Astrocyte of the cerebellum (primary cell): ENCODE results near the gene MYO1E.

ENCODE experiments used
- DNase-seq: peaks from one replicate; pipeline ENCODE4 v3.0.0-alpha.2; 2011; ENCODE audit warnings: low read depth
- H3K4me3 ChIP-seq: 2 replicates; pipeline ENCODE4 v1.5.1; 2011; ENCODE audit warnings: mild to moderate bottlenecking, low read depth, low read length, moderate library complexity
- CTCF ChIP-seq: IDR thresholded peaks from 2 replicates; pipeline ENCODE4 v1.5.1; 2012; ENCODE audit warnings: low read length, low read depth, moderate library complexity, mild to moderate bottlenecking; ENCODE audit errors: missing control alignments
- in situ Hi-C: cut with HindIII; loops from 2 replicates; pipeline ENCODE4 v1.10.0; 2017; ENCODE audit warnings: low sequenced_read_pairs

The MYO1E gene

GRCh38 chr15:59159210-59159609 is 213.5 kb downstream of the MYO1E start:
- H3K4me3 ChIP-seq: no peak overlapping the region
- DNase-seq: no peak
- in situ Hi-C loops: no loop called here
- no peak for TF ChIP-seq CTCF

GRCh38 chr15:59158701-59159034 is 214.0 kb downstream of the MYO1E start:
- in situ Hi-C loops: no loop called here
- no peak for TF ChIP-seq CTCF
- no peak overlapping the region for H3K4me3 ChIP-seq
- DNase-seq: no peak

GRCh38 chr15:59157840-59158700 is 214.6 kb downstream of the MYO1E start:
- no peak overlapping the region for H3K4me3 ChIP-seq
- no peak for DNase-seq
- in situ Hi-C loops: no loop called here
- TF ChIP-seq CTCF: no peak

GRCh38 chr15:59157396-59157795 is 215.3 kb downstream of the MYO1E start:
- in situ Hi-C loops: no loop called here
- H3K4me3 ChIP-seq: no peak overlapping the region
- TF ChIP-seq CTCF: no peak
- DNase-seq: no peak

- in situ Hi-C loops: no loop called here
- no peak for TF ChIP-seq CTCF
- no peak for DNase-seq
- no peak overlapping the region for H3K4me3 ChIP-seq
Measured at GRCh38 chr15:59155431-59155830, 217.2 kb downstream of the MYO1E start.

GRCh38 chr15:59154243-59154642 is 218.4 kb downstream of the MYO1E start:
- H3K4me3 ChIP-seq: no peak overlapping the region
- in situ Hi-C loops: no loop called here
- TF ChIP-seq CTCF: no peak
- no peak for DNase-seq
